Natural killer cell (primary cell): ENCODE results near the gene SLC39A11. TPM values are rescaled to one million over a fixed set of nuclear protein-coding genes. Genes with fewer than 3 reads are reported as not detected.

Experiments
- ATAC-seq, 3 donors: fragments of 150-1000 bp in 2 of 3; fragments of 200-7000 bp in 1 of 3; cut with Tn5 transposase; 1 replicate in 1 of 3; 2 replicates in 2 of 3; pipeline ENCODE4 v1.10.0; 2021; ENCODE audit warnings: mild to moderate bottlenecking in 2 of 3, moderate library complexity in 2 of 3
- DNase-seq, 2 donors: peaks; one replicate each; pipeline versions ENCODE4 v3.0.0 to v3.0.0-alpha.2; 2013 to 2021; ENCODE audit warnings: mixed read lengths in 1 of 2
- H3K27ac ChIP-seq: one replicate; pipeline ENCODE4 v1.5.1; 2013; ENCODE audit warnings: mild to moderate bottlenecking, low read length
- H3K27me3 ChIP-seq: one replicate; pipeline ENCODE4 v1.6.1; 2013; ENCODE audit warnings: low read length; ENCODE audit not compliant: control insufficient read depth, insufficient read depth
- H3K36me3 ChIP-seq: one replicate; pipeline ENCODE4 v1.6.1; 2013; ENCODE audit warnings: low read length; ENCODE audit not compliant: control insufficient read depth, insufficient read depth
- H3K4me1 ChIP-seq: one replicate; pipeline ENCODE4 v1.6.1; 2013; ENCODE audit warnings: low read length; ENCODE audit not compliant: control insufficient read depth, insufficient read depth
- H3K4me3 ChIP-seq: one replicate; pipeline ENCODE4 v1.5.1; 2013; ENCODE audit warnings: low read length
- H3K9me3 ChIP-seq: one replicate; pipeline ENCODE4 v1.6.1; 2013; ENCODE audit warnings: low read length; ENCODE audit not compliant: control insufficient read depth, insufficient read depth
- H3K27ac Mint-ChIP-seq, 2 donors: one replicate each; pipeline ENCODE4 v1.8.0; 2022; ENCODE audit warnings: mild to moderate bottlenecking in 2 of 2, mixed read lengths in 2 of 2, moderate library complexity in 1 of 2
- H3K27me3 Mint-ChIP-seq, 2 donors: one replicate each; pipeline ENCODE4 v1.8.0; 2022; ENCODE audit warnings: low read depth in 2 of 2, mixed read lengths in 2 of 2
- H3K36me3 Mint-ChIP-seq: one replicate; pipeline ENCODE4 v1.8.0; 2022; ENCODE audit warnings: mixed read lengths
- H3K4me1 Mint-ChIP-seq, 2 donors: one replicate each; pipeline ENCODE4 v1.8.0; 2022; ENCODE audit warnings: mixed read lengths in 2 of 2
- H3K4me3 Mint-ChIP-seq: one replicate; pipeline ENCODE4 v1.8.0; 2022; ENCODE audit warnings: mild to moderate bottlenecking, moderate library complexity, mixed read lengths
- H3K9me3 Mint-ChIP-seq, 2 donors: one replicate each; pipeline ENCODE4 v1.8.0; 2022; ENCODE audit warnings: mixed read lengths in 2 of 2
- CTCF ChIP-seq: fragments of 200-600 bp; IDR thresholded peaks from one replicate; pipeline ENCODE4 v1.8.0; 2022; ENCODE audit warnings: antibody characterized with exemption
- WGBS: methylation state at CpG from one replicate; pipeline ENCODE4 v1.1.7; 2013; ENCODE audit warnings: missing lambda C conversion rate; ENCODE audit not compliant: insufficient coverage; 5-methylcytosine and 5-hydroxymethylcytosine counted together
- intact Hi-C: fragments of 100-400 bp; cut with micrococcal nuclease; formaldehyde crosslinking; loops from one replicate; pipeline ENCODE4 v1.14.2; 2022
- total RNA-seq, 4 donors: library from RNA; stranded (reverse); fragments of 120-200 nt in 1 of 4; gene quantifications; one replicate each; pipeline versions ENCODE4 v1.2.3 to v1.2.4, GENCODE V29; 2013 to 2022

The SLC39A11 gene
- total RNA-seq, 3 donors from 2014 or later (not counting 1 experiment from before 2014, with no cell fraction given): 32.6 to 44.9 (median 39.4) TPM

GRCh38 chr17:72732893-72733618, 359.4 kb downstream of the SLC39A11 start:
- DNase-seq (no peak), ATAC-seq (no peak)
- no peak overlapping the region for H3K27ac ChIP-seq
- H3K4me1 Mint-ChIP-seq: peaks cover 0 to 2% of the 10 kb centered on the region in 2 donors
- no peaks in the 10 kb centered on the region for H3K9me3 Mint-ChIP-seq
- no peak overlapping the region for H3K4me3 Mint-ChIP-seq
- H3K9me3 ChIP-seq: no peaks in the 10 kb centered on the region
- WGBS: 96% methylated on average over 7 of the region's 8 CpGs
- no peaks in the 10 kb centered on the region for H3K27me3 ChIP-seq
- TF ChIP-seq CTCF: no peak
- no peaks in the 10 kb centered on the region for H3K27me3 Mint-ChIP-seq
- no peaks in the 10 kb centered on the region for H3K36me3 Mint-ChIP-seq
- no peak overlapping the region for H3K27ac Mint-ChIP-seq
- no peak overlapping the region for H3K4me3 ChIP-seq
- no peaks in the 10 kb centered on the region for H3K36me3 ChIP-seq
- peaks cover 1% of the 10 kb centered on the region for H3K4me1 ChIP-seq
- intact Hi-C loops: no loop called here

- intact Hi-C loops: no loop called here
- Histone ChIP-seq H3K9me3 (no peaks in the 10 kb centered on the region), H3K4me1 (peaks cover 15% of the 10 kb centered on the region), H3K27ac (no peak overlapping the region), H3K36me3 (no peaks in the 10 kb centered on the region), H3K4me3 (no peak overlapping the region), H3K27me3 (no peaks in the 10 kb centered on the region)
- no peaks in the 10 kb centered on the region for H3K9me3 Mint-ChIP-seq
- H3K4me1 Mint-ChIP-seq: peaks cover 16 to 29% of the 10 kb centered on the region in 2 donors
- no peak for TF ChIP-seq CTCF
- no peaks in the 10 kb centered on the region for H3K36me3 Mint-ChIP-seq
- no peaks in the 10 kb centered on the region for H3K27me3 Mint-ChIP-seq
- WGBS: 56% methylated on average over 7 of the region's 7 CpGs
- no peak overlapping the region for H3K4me3 Mint-ChIP-seq
- DNase-seq (no peak), ATAC-seq (no peak)
- no peak overlapping the region for H3K27ac Mint-ChIP-seq
Observed at GRCh38 chr17:72730077-72730476, 362.4 kb downstream of the SLC39A11 start.

GRCh38 chr17:72726936-72727335, 365.6 kb downstream of the SLC39A11 start:
- Mint-ChIP-seq H3K9me3 (no peaks in the 10 kb centered on the region), H3K4me1 (peaks cover 16 to 29% of the 10 kb centered on the region in 2 donors), H3K4me3 (peak overlapping the region; percentile 89), H3K36me3 (no peaks in the 10 kb centered on the region), H3K27me3 (no peaks in the 10 kb centered on the region), H3K27ac (peak overlapping the region; percentile 83 to 92)
- Histone ChIP-seq H3K27me3 (no peaks in the 10 kb centered on the region), H3K9me3 (no peaks in the 10 kb centered on the region), H3K4me3 (no peak overlapping the region), H3K27ac (peak overlapping the region; percentile 10), H3K36me3 (no peaks in the 10 kb centered on the region), H3K4me1 (peaks cover 15% of the 10 kb centered on the region)
- no peak for TF ChIP-seq CTCF
- intact Hi-C loops: loop anchor here (1.0 to 10.0 kb wide), 3 partner anchors 258 to 643 kb away; no protein-coding TSS in a partner anchor
- 14% methylated on average over 9 of the region's 9 CpGs for WGBS
- ATAC-seq: peak; percentile 73 to 78 (median 78)
- DNase-seq: peak in 1 of 2 donors; percentile 67
